Stimulated activated CD4-positive, alpha-beta T cell treated with anti-CD3 and anti-CD28 coated beads, Interleukin-1b, Interleukin-23, amount 100 ng/mL, for 4 hours (primary cell): ENCODE results near the gene TBCA.

Experiments used
- DNase-seq, 2 donors: peaks; one replicate each; pipeline ENCODE4 v3.0.0-alpha.2; 2020; ENCODE audit warnings: low read depth in 2 of 2

The TBCA gene, protein sequence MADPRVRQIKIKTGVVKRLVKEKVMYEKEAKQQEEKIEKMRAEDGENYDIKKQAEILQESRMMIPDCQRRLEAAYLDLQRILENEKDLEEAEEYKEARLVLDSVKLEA

DNA sequence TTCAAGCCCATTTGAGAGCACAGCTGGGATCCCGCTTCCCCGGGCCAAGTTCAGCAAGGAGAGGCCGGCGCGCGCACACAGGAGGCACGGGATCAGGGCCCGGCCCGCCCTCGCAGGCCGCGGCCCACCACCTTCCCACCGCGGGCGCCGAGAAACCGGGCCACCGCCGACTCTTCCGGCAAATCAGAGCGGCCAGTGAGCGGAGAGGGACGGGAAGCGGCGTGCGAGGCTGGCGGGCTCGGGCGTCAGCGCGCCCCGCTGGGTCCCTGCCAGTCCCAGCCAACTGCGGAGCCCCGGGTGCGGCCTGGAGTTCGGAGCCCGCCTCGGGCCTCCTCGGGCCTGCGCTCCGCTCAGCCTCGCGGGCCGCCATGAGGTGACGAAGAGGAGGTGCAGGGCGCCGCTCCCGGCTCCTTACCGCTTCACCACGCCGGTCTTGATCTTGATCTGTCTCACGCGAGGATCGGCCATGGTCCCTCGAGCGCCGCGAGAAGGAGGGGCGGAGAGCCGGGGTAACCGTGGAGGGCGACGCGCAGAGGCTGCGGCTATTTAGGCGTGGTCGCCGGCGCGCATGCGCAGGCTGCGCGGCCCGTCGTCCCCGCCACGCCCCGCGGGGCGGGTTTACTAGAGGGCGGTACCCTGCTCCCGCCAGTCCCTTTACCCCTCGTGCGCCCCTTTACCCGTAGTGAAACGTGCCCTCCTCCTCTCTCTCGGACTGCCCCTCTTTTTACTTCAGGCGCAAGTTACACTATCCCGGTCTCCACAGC lies at the start of gene TBCA:
Gene TBCA (minus strand): TSS at position 550 of the 764 bp plus-strand sequence. CDS start 82 bp downstream, at position 468.
- peak; percentile 86 to 92 for DNase-seq

DNA sequence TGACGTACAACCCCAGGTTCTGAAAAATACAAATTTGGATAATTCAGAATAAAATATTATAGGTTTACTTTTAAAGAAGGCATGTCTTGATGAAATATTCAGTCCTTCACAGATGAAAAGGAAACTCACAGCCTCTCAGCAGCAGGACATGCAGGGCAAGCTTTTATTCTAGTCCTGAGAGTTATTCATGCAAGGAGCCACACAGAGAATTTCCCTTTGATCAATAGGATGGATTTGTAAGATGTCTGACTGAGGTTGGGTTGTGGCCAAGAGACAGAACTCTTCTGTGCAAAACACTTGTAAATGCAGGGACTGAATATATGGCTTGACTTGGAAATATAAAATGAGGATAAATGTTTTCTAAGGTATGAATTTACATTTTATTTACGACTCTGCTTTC lies 48.8 kb upstream of the TBCA start:
- DNase-seq = no peak

DNA sequence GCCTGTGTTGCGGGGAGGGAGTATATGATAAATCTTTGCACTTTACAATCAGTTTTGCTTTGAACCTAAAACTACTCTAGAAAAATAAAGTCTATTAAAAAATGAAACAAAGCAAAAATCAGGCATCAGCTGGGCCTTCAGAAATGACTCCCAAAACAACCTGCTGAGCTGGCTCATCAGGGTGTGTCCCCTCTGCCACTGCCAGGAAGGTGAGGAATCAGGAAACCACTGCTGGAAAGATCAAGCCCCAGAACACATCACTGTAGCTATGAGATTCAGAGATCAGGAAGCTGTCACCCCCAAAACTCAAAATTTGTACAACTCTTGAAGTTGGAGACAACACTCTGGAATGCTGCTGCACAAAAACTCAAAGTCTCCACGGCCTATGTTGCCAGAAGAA lies 40.5 kb upstream of the TBCA start:
- DNase-seq = no peak

DNA sequence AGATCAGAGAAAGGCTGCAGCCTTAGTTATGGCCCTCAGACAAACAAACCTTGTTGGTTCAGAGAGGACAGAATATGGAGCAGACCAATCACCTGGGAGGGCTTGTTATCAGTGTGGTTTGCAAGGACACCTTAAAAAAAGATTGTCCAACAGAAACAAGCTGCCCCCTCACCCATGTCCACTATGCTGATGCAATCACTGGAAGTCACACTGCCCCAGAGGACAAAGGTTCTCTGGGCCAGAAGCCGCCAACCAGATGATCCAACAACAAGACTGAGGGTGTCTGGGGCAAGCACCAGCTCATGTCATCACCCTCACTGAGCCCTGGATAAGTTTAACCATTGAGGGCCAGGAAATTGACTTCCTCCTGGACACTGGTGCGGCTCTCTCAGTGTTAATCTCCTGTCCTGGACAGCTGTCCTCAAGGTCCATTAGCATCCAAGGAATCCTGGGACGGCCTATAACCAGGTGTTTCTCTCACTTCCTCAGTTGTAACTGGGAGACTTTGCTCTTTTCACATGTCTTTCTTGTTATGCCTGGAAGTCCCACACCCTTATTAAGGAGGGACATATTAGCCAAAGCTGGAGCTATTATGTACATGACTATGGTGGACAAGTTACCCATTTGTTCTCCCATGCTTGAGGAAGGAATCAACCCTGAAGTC lies 36.9 kb upstream of the TBCA start:
- DNase-seq = no peak

DNA sequence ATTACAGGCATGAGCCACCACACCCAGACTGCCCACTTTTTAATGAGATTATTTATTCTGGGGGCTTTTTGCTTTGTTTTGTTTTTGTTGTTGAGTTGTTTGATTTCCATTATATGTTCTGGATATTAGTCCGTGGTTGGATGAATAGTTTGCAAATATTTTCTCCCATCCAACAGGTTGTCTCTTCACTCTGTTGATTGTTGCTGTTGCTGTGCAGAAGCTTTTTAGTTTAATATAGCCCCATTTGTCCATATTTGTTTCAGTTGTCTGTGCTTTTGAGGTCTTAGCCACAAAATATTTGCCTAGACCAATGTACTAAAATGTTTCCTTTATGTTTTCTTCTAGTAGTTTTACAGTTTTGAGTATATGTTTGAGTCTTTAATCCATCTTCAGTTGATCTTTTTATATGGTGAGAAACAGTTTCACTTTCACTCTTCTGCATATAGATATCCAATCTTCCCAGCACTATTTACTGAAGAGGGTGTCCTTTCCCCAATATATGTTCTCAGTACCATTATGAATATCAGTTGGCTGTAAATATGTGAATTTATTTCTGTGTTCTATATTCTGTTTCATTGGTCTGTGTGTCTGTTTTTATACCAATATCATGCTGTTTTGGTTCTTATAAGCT lies 30.2 kb upstream of the TBCA start:
- DNase-seq = no peak

DNA sequence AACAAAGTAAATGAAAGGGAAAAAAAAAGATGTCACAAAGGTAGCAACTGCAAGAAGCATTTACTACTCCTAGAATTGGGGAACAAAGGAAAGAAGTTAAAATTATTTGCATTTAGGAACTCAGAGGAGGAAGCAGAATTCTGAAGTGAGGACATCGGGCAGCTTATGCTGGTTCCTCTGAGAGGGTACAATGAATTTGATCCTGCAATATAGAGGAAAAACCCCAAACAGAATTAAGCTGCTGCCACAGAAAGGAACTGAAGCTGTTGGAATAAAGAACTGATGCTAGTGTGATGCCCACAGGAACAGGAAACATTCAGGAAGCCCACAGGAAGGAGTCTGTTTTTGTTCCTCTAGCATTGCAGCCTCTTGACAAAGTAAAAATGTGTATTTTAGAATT lies 22.3 kb upstream of the TBCA start:
- no peak for DNase-seq

DNA sequence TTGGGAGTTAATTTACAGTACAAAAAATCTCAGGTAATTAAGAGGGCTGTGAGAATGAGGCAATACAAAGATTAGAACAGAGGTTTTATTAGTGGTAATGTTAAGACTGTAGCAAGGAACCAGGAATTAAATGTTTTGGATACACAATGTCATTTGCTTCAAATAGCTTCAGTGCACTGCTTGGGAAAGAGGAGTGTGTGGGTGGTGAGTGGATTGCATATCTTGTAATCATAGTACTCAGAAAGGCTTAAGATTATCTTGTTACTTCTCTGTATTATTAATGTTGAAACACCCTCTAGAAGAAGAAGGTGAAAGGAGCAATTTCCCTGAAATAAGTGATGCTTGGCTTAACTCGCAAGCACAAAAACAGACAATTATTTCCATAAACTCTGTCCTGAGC lies 21.0 kb upstream of the TBCA start:
- no peak for DNase-seq

DNA sequence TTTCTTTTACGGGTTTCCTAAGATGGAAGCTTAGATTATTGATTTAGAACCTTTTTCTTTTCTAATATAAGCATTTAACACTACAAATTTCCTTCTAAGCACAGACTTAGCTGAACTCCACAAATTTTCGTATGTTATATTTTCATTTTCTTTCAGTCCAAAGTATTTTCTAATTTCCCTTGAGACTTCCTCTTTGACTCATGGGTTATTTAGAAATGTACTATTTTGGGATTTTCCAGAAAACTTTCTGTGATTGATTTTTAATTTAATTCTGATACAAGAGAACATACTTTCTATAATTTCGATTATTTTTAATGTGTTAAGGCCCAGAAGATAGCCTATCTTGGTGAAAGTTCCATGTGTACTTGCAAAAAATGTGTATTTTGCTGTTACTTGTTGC lies 19.7 kb upstream of the TBCA start:
- no peak for DNase-seq

DNA sequence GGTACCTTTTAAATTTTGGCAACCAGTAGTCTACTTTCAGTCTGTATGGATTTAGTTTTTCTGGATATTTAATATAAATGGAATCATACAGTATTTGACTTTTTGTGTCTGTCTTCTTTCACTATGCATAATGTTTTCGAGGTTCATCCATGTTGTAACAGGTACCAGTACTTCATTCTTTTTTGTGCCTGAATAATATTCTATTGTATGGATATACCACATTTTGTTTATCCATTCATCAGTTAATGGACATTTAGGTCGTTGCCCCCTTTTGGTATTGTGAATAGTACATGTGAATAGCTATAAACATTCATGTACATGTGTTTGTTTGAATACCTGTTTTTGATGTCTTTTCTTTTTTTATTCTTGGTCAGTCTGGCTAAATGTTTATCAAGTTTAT lies 19.1 kb upstream of the TBCA start:
- DNase-seq = no peak

DNA sequence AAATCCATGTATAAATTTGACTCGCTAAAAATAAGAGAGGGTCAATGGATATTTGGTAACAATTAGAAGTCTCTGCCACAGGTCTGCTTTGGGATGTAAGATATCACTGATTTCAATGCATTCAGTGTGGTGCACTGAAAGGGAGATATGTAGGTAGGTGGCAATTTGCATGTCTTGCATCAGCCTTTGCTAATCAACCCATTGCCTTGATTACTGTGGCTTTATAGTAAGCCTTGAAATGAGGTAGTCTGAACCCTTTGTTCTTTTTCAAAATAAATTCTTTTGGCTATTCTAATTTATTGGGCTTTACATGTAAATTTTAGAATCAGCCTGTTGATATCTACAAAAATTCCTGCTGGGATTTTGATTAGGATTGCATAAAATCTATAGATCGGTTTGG lies 15.8 kb upstream of the TBCA start:
- no peak for DNase-seq

DNA sequence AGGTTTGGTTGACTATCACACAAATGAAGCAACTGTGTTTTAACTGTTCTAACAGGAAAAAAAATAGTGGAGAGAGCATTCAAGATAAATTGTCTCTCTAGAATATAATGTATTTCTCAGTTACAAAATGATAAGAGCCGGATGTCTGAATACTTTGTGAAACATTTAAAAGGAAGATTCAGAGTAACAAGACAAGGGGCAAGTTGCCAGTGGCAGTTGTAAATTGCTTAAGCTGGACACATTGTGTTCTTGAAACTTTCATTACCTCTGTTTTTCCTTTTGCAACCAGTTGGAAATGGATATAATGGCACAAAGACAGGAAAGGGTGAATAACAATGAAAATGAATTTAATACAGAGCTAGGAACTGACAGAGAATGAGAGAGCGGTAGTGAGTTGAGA lies 15.2 kb upstream of the TBCA start:
- no peak for DNase-seq

DNA sequence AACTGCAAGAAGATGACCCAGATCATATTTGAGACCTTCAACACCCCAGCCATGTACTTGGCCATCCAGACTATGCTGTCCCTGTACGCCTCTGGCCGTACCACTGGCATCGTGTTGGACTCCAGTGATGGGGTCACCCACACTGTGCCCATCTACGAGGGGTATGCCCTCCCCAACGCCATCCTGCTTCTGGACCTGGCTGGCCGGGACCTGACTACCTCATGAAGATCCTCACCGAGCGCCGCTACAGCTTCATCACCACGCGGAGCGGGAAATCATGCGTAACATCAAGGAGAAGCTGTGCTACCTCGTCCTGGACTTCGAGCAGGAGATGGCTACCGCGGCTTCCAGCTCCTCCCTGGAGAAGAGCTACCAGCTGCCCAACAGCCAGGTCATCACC lies 9.1 kb upstream of the TBCA start:
- no peak for DNase-seq

DNA sequence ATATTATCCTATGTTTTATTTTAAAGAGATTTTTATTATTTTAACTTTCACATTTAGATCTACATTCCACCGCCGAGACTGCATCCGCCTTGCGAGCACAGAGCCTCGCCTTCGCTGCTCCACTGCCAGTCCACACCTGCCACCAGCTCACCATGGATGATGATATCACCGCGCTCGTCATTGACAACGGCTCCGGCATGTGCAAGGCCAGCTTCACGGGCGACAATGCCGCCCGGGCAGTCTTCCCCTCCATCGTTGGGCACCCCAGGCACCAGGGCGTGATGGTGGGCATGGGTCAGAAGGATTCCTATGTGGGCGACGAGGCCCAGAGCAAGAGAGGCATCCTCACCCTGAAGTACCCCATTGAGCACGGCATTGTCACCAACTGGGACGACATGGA lies 8.6 kb upstream of the TBCA start:
- DNase-seq = no peak

DNA sequence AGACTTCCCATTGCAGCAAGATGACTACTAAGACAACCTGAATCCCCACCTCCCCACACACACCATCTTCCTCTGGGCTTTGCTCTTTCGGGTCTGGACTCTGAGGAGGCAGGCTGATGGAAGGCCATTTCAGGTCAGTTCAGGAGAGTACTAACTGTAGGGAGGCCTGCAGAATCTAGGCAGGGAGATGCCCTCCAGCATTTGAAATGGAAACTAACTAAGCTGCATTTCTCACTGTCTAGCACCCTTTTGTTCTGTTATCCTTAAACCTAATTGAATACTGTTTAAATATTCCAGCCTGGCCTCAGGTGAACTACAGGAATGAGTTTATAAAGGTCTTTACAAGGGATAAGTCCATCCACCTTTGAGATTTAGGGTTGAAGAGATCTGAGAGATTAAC lies 4.9 kb upstream of the TBCA start:
- no peak for DNase-seq

DNA sequence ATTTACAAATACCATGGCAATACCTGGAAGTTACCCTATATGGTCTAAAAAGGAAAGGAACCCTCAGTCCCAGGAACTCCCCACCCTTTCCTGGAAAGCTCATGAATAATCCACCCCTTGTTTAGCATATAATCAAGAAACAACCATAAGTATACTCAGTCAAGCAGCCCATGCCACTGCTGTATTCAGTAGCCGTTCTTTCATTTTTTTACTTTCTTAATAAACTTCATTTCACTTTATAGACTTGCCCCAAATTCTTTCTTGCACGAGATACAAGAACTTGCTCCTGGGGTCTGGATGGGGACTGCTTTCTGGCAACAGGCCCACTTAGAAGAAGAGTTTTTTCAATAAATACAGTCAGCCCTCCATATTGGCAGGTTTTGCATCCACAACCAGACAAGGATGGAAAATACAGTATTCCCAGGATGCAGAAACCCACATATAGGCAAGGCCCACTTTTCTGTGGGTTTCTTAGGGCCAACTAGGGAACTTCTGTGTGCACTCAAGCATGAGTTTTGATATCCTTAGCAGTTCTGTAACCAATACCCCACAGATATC lies 2.8 kb upstream of the TBCA start:
- DNase-seq = no peak

DNA sequence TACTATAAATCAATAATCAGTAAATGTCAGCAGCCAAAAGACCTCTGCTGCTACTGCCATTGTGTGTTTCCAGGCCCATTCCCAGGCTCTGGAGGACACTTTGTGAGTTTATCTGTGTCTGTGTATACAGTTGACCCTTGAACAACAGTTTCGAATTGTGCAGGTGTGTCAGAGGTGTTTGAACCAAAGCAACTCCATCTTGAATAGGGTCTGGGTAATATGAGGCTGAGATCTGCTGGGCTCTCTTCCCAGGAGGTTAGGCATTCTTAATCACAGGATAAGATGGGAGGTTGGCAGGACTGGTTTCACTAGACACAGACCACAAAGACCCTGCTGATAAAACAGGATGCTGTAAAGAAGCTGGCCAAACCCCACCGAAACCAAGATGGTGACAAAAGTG lies 2.3 kb upstream of the TBCA start:
- DNase-seq = no peak

DNA sequence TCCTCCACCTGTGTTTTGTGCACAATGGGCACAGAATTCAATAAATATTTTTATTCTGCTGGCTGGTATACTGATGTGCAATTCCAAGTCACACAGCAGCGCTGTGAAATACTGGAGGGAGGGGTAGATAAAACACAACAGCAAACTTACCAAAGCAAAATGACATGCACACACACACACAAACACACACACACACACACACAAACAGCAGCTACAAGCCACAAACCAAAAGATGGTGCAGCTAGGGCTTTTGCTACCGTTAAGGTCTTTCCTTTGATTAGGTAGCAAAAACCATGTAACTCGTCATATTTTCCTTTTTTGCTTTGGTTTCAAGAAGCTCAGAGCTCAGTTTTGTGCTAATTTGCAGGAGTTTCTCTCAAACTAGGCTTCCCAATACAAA lies 1.8 kb upstream of the TBCA start:
- no peak for DNase-seq

DNA sequence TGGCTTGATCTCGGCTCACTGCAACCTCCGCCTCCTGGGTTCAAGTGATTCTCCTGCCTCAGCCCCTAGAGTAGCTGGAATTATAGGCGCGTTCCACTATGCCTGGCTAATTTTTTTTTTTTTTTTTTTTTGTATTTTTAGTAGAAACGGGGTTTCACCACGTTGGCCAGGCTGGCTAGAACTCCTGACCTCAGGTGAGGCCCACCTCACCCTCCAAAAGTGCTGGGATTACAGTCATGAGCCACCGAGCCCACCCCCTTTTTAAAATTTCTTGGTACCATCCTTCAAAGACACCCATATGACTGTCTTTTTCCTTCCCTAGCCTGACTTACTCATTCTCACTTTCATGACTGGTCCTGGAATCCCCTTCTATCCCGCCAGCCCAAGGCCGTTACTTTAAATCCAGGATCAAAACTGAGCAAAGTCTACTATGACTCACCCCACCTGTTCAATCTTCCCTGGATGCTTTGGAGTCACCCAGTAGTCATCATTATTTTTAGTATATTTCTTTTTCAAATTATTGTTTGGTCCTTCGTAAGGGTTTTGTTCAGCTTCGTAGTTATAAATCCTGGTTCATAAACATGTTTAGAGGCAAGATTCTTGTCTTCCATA lies 1.2 kb upstream of the TBCA start:
- DNase-seq = no peak

DNA sequence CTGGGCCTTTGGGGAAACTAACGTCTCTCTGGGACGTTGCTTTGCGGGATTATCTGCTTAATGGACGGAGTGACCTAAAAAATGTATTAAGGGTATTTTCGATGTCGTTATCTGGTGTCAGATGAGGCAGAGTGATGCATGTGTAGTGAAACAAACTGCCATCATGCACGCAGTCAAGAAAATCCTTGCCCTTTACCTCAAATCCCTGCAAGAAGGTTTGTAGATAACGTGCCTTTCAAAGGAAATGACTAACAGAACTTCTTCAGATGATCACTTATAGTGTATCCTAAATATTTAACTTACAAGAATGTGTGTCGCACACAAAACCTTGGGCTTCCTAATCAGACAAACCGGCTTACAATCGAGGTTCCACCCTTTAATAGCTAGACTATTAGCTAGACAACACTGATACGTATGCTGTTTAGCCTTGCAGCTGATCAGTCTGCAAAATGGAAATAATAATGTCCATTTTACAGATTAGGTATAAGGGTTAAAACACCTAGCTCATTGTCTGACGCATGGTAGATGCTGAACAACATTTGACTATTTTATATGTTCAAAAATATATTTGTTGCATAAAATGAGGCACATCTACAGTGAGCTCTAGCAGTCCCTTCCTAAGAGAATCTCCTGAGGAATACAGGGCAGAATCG lies 541 bp upstream of the TBCA start:
- no peak for DNase-seq

DNA sequence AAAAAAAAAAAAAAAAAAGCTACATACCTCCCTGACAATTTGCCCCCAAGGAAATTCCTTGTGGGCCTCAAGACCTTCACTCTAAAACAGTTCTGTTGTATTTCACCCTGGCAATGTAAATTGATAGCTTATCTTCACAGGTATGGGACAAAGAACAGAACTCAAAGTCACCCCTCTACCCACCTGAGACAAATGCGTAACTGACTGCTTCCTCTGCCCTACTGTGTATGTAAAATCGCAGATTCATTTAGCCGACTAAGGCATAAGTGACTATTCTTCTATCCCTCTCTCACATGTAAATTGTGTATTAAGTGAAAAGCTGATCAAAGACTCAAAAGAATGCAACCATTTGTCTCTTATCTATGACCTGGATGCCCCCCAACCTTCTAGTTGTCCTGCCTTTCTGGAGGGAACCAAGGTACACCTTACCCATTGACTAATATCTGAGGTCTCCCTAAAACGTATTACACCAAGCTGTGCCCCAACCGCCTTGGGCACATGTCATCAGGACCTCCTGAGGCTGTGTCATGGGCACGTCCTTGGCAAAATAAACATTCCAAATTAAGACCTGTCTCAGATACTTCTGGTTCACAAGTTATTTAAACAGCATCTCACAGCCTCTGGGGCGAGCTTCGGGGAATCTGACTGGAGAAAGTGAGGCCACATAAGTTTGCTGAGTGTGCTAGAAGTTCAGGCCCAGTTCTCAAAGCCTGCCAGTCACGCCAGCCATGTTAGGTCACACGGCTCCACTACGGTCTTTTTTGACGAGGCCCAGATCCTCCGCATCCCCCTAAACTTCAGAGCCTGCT lies 954 bp downstream of the TBCA start:
- no peak for DNase-seq

DNA sequence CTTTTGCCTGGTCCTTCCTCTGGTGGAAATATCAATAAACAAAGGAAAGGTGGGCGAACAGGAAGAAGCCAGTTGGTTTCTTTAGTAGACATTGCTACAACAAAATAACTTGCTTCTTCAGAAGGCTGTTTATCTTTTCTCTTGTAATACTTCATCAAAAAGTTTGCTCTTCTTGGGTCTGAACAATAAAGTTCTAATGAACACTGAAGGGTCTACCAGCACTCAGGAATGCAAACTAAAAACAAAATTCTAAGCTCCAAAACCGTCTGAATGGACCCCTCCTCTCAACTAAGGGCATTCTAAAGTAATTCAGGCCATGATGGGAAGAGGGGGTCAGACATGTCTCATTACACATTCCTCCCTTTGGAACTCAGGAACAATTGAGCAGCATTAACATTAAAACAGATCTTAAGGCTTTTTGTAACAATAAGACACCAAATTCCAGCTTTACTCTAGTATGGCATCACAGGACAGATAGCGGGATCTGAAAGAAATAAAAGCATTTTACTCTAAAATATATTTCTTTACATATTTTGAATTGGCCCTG lies 2.3 kb downstream of the TBCA start:
- no peak for DNase-seq
